BJ (cell line): Measurements from ENCODE around the gene SRR. TPM values are rescaled to one million over a fixed set of nuclear protein-coding genes. Genes with fewer than 3 reads are reported as not detected.
"Not testable (repeated sequence)": the region's sequence is repeated elsewhere in the genome, so short reads cannot be mapped to it uniquely, and the experiment has no call there.

Experiments
- CTCF ChIA-PET: fragments of 350-600 bp; formaldehyde crosslinking; extraction: SDS; loops from one replicate; lab custom pipeline; 2021; ENCODE audit warnings: antibody characterized with exemption, inconsistent platforms; lab: Yijun Ruan, JAX
- POLR2A ChIA-PET: fragments of 300-600 bp; sonication (Branson Sonifier 250); formaldehyde crosslinking; extraction: SDS; loops from one replicate; lab custom pipeline; 2021; ENCODE audit warnings: antibody characterized with exemption; lab: Charles Lee
- DNase-seq: peaks from one replicate; pipeline ENCODE4 v3.0.0-alpha.2; 2011; ENCODE audit warnings: low read depth
- H3K27me3 ChIP-seq: 2 replicates; pipeline ENCODE4 v1.6.0; 2011; ENCODE audit warnings: low read length; ENCODE audit not compliant: control insufficient read depth, insufficient read depth
- H3K36me3 ChIP-seq: 2 replicates; pipeline ENCODE4 v1.5.1; 2011; ENCODE audit warnings: low read length; ENCODE audit not compliant: control insufficient read depth, insufficient read depth
- H3K4me3 ChIP-seq: 2 replicates; pipeline ENCODE4 v1.5.1; 2011; ENCODE audit warnings: low read depth, mild to moderate bottlenecking, control low read depth, low read length
- CTCF ChIP-seq: IDR thresholded peaks from 2 replicates; pipeline ENCODE4 v1.5.1; 2011; ENCODE audit warnings: low read depth, mild to moderate bottlenecking, control low read depth, inconsistent platforms, low read length, moderate library complexity; ENCODE audit not compliant: insufficient read depth
- polyA plus RNA-seq: library from polyadenylated mRNA; depleted of rRNA; stranded (reverse); fragments of >200 nt; gene quantifications from 2 replicates; pipeline ENCODE4 v1.2.3, GENCODE V29; 2011

The SRR gene
- polyA plus RNA-seq, 1 experiment = 17.1 TPM

GRCh38 chr17:2263183-2264066 is 40.3 kb upstream of the SRR start:
- no peak overlapping the region for H3K4me3 ChIP-seq
- no peak for DNase-seq
- H3K27me3 ChIP-seq = no peaks in the 10 kb centered on the region
- TF ChIP-seq CTCF = no peak
- ChIA-PET CTCF (interaction anchor here (0.5 to 4.1 kb wide), 6 partner anchors 13 to 398 kb away, joined by 3 to 21 read pairs (median 4); partner anchors contain the start of gene HIC1), POLR2A (no interaction called here)
- H3K36me3 ChIP-seq = no peaks in the 10 kb centered on the region

GRCh38 chr17:2264067-2264860 is 39.5 kb upstream of the SRR start:
- DNase-seq = no peak
- no peaks in the 10 kb centered on the region for H3K27me3 ChIP-seq
- no peak overlapping the region for H3K4me3 ChIP-seq
- no peak for TF ChIP-seq CTCF
- ChIA-PET CTCF (interaction anchor here (1.0 to 4.1 kb wide), 5 partner anchors 12 to 210 kb away, joined by 3 to 21 read pairs (median 5); partner anchors contain the start of gene HIC1), POLR2A (no interaction called here)
- H3K36me3 ChIP-seq = no peaks in the 10 kb centered on the region

DNA sequence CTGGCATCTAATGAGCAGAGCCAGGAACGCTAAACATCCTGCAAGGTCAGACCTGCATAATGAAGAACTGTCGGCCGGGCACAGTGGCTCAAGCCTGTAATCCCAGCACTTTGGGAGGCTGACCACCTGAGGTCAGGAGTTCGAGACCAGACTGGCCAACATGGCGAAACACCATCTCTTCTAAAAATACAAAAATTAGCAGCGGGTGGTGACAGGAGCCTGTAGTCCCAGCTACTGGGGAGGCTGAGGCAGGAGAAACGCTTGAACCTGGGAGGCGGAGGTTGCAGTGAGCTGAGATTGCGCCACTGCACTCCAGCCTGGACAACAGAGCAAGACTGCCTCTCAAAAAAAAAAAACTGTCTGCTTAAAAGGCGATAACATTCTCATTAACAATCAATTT is 38.6 kb upstream of the SRR start:
- H3K27me3 ChIP-seq, H3K36me3 ChIP-seq, DNase-seq, H3K4me3 ChIP-seq: not testable (repeated sequence)
- ChIA-PET POLR2A (interaction anchor here (0.7 kb wide), 1 partner anchor 39 kb away, joined by 5 read pairs; no protein-coding TSS in a partner anchor), CTCF (interaction anchor here (1.2 to 4.1 kb wide), 2 partner anchors 20 to 211 kb away, joined by 3 to 21 read pairs; no protein-coding TSS in a partner anchor)

DNA sequence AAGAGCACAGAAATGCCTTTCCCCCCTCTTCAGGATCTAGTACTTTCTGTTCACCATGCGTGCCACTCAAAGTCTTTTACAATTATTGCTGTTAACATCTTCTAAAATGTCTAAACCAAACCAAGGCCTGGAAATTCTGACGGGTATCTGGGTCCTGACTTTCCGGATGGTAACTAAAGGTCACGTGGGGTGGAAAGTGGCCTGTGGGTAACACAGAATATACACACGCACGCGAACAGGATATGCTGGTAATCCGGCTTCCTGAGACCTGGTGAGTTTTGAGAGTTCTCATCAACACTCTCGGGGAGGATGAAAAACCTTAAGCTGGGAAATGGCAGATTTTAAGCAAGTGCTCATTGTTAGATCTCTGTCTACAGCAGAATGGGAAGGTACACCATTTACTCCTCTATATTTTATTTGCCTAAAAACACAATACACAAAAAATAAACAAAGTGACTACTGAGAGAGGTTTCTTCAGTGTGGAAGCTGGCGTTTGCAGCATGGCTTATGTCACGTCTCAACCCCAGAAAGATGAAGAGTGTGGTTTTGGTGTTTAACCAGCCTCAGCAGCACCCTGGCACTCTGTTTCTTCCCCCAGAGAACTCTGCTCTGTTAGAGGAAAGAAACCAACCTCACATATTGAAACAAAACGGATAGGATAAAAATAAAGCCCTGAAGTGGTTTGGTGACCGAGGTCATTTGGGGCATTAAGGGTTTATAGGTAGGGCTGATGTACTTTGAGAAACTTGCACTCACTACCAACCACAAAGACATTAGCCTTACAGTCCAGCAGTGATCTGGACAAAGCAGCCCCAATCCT is 37.5 kb upstream of the SRR start:
- H3K36me3 ChIP-seq = 0 out of 2 replicates have a peak, but pooled peaks cover 2% of the 10 kb centered on the region
- no peaks in the 10 kb centered on the region for H3K27me3 ChIP-seq
- POLR2A ChIA-PET = interaction anchor here (0.7 kb wide), 1 partner anchor 38 kb away, joined by 5 read pairs; no protein-coding TSS in a partner anchor
- CTCF ChIA-PET = no interaction called here
- no peak for TF ChIP-seq CTCF
- no peak for DNase-seq
- no peak overlapping the region for H3K4me3 ChIP-seq

DNA sequence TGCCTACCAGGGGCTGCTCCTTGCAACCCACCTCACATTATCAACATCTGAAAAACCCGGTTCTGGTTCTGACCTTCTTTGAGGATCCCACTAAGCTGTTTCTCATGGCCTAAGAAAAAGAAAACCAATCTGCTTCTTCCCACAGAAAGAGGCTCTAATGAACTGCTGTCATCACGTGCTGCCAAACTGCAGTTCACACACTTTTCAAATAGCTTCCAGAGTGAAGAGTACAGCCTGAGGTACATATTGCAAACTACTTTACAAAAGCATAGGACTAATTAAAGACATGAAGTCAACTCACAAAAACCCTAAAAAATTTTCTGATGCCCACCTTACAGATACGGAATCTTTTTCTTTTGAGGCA is 36.9 kb upstream of the SRR start:
- no peak for DNase-seq
- no peak overlapping the region for H3K4me3 ChIP-seq
- CTCF ChIA-PET = no interaction called here
- TF ChIP-seq CTCF = no peak
- 0 out of 2 replicates have a peak, but pooled peaks cover 2% of the 10 kb centered on the region for H3K36me3 ChIP-seq
- no peaks in the 10 kb centered on the region for H3K27me3 ChIP-seq
- POLR2A ChIA-PET = no interaction called here
